ENCODE measurements around the gene KCNG2. TPM values are rescaled to one million over a fixed set of nuclear protein-coding genes. Genes with fewer than 3 reads are reported as not detected.

Gene KCNG2
- total and polyA plus RNA-seq, 2 experiments from 2014 or later = 0.13 to 0.52 TPM

DNA sequence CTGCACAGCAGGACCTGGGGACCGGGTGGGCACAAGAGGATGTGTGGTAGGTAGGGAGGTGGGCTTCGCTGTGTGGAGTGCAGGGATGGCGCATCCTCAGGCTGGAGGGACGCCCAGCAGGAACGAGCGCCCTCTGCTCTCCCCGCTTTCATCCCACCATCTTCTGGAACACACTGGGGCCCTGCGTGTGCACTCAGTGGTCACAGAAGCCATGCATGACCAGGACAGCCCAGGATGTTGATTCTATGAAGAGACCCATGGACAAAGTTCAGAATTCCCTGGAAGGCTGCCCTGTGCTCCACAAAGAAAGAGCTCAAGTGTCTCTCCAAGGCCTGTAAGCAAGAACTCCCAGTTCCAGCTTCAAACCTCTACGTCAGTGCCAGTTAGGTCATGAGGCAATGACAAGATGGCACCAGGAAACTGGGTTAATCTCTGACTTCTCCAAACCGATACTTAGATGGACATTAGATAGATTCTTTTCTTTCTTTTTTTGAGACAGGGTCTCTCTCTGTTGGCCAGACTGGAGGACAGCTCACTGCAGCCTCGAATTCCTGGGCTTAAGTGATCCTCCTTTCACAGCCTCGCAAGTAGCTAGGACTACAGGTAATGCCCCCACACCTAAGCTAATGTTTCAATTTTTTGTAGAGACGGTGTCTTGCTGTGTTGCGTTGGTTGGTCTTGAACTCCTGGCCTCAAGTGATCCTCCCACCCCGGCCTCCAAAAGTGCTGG is 150.3 kb downstream of the KCNG2 start:
- Histone ChIP-seq H3K36me3 (ENCODE audit: insufficient read depth) (no peaks in the 10 kb centered on the region), H2AFZ (no peak overlapping the region), H3K4me2 (no peak overlapping the region), H3K27me3 (ENCODE audit: insufficient read depth) (peaks cover 31% of the 10 kb centered on the region), H3K79me2 (replicated peaks; ENCODE audit: insufficient read depth) (no peaks in the 10 kb centered on the region), H3K4me1 (ENCODE audit: insufficient read depth) (peaks cover 1% of the 10 kb centered on the region; the same call in 1 of the 2 replicates), H3K9me2 (ENCODE audit: insufficient read depth) (no peaks in the 10 kb centered on the region), H4K20me1 (replicated peaks; ENCODE audit: insufficient read depth) (peaks cover 11% of the 10 kb centered on the region; the same call in 1 of the 2 replicates), H3K27ac (ENCODE audit: low read depth) (no peak overlapping the region), H3K4me3 (no peak overlapping the region), H3F3A (replicated peaks; ENCODE audit: low read depth) (0 out of 2 replicates have a peak, but pooled peaks cover 1% of the 10 kb centered on the region)
- no peak for ATAC-seq
- H3K9me3 Mint-ChIP-seq = no peaks in the 10 kb centered on the region; the same call in 2 of the 3 replicates
- no peaks in the 10 kb centered on the region; the same call in 2 of the 3 replicates for H3K36me3 Mint-ChIP-seq (ENCODE audit: low read depth)
- no peak overlapping the region for H3K27ac Mint-ChIP-seq
- DNase-seq (ENCODE audit: low spot score) = no peak
- peaks cover 17% of the 10 kb centered on the region for H3K4me1 Mint-ChIP-seq
- TF ChIP-seq, protein P1, sequence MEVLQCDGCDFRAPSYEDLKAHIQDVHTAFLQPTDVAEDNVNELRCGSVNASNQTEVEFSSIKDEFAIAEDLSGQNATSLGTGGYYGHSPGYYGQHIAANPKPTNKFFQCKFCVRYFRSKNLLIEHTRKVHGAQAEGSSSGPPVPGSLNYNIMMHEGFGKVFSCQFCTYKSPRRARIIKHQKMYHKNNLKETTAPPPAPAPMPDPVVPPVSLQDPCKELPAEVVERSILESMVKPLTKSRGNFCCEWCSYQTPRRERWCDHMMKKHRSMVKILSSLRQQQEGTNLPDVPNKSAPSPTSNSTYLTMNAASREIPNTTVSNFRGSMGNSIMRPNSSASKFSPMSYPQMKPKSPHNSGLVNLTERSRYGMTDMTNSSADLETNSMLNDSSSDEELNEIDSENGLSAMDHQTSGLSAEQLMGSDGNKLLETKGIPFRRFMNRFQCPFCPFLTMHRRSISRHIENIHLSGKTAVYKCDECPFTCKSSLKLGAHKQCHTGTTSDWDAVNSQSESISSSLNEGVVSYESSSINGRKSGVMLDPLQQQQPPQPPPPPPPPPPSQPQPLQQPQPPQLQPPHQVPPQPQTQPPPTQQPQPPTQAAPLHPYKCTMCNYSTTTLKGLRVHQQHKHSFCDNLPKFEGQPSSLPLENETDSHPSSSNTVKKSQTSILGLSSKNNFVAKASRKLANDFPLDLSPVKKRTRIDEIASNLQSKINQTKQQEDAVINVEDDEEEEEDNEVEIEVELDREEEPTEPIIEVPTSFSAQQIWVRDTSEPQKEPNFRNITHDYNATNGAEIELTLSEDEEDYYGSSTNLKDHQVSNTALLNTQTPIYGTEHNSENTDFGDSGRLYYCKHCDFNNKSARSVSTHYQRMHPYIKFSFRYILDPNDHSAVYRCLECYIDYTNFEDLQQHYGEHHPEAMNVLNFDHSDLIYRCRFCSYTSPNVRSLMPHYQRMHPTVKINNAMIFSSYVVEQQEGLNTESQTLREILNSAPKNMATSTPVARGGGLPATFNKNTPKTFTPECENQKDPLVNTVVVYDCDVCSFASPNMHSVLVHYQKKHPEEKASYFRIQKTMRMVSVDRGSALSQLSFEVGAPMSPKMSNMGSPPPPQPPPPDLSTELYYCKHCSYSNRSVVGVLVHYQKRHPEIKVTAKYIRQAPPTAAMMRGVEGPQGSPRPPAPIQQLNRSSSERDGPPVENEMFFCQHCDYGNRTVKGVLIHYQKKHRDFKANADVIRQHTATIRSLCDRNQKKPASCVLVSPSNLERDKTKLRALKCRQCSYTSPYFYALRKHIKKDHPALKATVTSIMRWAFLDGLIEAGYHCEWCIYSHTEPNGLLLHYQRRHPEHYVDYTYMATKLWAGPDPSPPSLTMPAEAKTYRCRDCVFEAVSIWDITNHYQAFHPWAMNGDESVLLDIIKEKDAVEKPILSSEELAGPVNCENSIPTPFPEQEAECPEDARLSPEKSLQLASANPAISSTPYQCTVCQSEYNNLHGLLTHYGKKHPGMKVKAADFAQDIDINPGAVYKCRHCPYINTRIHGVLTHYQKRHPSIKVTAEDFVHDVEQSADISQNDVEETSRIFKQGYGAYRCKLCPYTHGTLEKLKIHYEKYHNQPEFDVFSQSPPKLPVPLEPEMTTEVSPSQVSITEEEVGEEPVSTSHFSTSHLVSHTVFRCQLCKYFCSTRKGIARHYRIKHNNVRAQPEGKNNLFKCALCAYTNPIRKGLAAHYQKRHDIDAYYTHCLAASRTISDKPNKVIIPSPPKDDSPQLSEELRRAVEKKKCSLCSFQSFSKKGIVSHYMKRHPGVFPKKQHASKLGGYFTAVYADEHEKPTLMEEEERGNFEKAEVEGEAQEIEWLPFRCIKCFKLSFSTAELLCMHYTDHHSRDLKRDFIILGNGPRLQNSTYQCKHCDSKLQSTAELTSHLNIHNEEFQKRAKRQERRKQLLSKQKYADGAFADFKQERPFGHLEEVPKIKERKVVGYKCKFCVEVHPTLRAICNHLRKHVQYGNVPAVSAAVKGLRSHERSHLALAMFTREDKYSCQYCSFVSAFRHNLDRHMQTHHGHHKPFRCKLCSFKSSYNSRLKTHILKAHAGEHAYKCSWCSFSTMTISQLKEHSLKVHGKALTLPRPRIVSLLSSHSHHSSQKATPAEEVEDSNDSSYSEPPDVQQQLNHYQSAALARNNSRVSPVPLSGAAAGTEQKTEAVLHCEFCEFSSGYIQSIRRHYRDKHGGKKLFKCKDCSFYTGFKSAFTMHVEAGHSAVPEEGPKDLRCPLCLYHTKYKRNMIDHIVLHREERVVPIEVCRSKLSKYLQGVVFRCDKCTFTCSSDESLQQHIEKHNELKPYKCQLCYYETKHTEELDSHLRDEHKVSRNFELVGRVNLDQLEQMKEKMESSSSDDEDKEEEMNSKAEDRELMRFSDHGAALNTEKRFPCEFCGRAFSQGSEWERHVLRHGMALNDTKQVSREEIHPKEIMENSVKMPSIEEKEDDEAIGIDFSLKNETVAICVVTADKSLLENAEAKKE (CRISPR knock-in tag; IDR thresholded peaks at IDR 0.05) = no peak
- TF ChIP-seq NANOG (IDR thresholded peaks at IDR 0.05; ENCODE audit: borderline replicate concordance) (no peak), JUNB (IDR thresholded peaks at IDR 0.05; ENCODE audit: unreplicated experiment) (no peak), ZNF331 (CRISPR knock-in tag; IDR thresholded peaks at IDR 0.05; ENCODE audit: low read depth) (no peak), EZH2phosphoT487 (IDR thresholded peaks at IDR 0.05; ENCODE audit: unreplicated experiment) (no peak), ZNF114 (CRISPR knock-in tag; IDR thresholded peaks at IDR 0.05) (no peak), EZH2 (IDR thresholded peaks at IDR 0.05; ENCODE audit: low read depth, unreplicated experiment) (no peak), STAT1 (IDR thresholded peaks at IDR 0.05; ENCODE audit: unreplicated experiment) (no peak), CREB1 (CRISPR knock-in tag; IDR thresholded peaks at IDR 0.05; ENCODE audit: low read depth) (no peak), POLR2AphosphoS5 (IDR thresholded peaks at IDR 0.05; ENCODE audit: low read depth) (no peak)
- TF ChIP-seq, protein P2, sequence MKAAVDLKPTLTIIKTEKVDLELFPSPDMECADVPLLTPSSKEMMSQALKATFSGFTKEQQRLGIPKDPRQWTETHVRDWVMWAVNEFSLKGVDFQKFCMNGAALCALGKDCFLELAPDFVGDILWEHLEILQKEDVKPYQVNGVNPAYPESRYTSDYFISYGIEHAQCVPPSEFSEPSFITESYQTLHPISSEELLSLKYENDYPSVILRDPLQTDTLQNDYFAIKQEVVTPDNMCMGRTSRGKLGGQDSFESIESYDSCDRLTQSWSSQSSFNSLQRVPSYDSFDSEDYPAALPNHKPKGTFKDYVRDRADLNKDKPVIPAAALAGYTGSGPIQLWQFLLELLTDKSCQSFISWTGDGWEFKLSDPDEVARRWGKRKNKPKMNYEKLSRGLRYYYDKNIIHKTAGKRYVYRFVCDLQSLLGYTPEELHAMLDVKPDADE (IDR thresholded peaks at IDR 0.05) = no peak
- TF ChIP-seq, protein P3, sequence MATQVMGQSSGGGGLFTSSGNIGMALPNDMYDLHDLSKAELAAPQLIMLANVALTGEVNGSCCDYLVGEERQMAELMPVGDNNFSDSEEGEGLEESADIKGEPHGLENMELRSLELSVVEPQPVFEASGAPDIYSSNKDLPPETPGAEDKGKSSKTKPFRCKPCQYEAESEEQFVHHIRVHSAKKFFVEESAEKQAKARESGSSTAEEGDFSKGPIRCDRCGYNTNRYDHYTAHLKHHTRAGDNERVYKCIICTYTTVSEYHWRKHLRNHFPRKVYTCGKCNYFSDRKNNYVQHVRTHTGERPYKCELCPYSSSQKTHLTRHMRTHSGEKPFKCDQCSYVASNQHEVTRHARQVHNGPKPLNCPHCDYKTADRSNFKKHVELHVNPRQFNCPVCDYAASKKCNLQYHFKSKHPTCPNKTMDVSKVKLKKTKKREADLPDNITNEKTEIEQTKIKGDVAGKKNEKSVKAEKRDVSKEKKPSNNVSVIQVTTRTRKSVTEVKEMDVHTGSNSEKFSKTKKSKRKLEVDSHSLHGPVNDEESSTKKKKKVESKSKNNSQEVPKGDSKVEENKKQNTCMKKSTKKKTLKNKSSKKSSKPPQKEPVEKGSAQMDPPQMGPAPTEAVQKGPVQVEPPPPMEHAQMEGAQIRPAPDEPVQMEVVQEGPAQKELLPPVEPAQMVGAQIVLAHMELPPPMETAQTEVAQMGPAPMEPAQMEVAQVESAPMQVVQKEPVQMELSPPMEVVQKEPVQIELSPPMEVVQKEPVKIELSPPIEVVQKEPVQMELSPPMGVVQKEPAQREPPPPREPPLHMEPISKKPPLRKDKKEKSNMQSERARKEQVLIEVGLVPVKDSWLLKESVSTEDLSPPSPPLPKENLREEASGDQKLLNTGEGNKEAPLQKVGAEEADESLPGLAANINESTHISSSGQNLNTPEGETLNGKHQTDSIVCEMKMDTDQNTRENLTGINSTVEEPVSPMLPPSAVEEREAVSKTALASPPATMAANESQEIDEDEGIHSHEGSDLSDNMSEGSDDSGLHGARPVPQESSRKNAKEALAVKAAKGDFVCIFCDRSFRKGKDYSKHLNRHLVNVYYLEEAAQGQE (IDR thresholded peaks at IDR 0.05; ENCODE audit: unreplicated experiment) = no peak
- TF ChIP-seq, protein P4, sequence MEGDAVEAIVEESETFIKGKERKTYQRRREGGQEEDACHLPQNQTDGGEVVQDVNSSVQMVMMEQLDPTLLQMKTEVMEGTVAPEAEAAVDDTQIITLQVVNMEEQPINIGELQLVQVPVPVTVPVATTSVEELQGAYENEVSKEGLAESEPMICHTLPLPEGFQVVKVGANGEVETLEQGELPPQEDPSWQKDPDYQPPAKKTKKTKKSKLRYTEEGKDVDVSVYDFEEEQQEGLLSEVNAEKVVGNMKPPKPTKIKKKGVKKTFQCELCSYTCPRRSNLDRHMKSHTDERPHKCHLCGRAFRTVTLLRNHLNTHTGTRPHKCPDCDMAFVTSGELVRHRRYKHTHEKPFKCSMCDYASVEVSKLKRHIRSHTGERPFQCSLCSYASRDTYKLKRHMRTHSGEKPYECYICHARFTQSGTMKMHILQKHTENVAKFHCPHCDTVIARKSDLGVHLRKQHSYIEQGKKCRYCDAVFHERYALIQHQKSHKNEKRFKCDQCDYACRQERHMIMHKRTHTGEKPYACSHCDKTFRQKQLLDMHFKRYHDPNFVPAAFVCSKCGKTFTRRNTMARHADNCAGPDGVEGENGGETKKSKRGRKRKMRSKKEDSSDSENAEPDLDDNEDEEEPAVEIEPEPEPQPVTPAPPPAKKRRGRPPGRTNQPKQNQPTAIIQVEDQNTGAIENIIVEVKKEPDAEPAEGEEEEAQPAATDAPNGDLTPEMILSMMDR (conservative IDR thresholded peaks at IDR 0.05; ENCODE audit: low read depth in 2 of 2) = no peak
- peaks cover 31% of the 10 kb centered on the region for H3K27me3 Mint-ChIP-seq (ENCODE audit: insufficient read depth, low read depth, poor library complexity)
- H3K4me3 Mint-ChIP-seq = no peak overlapping the region

Measured in GM23338 (cell line).